HL-60 (cell line): Measurements from ENCODE around the gene ZFYVE28.

ENCODE experiments used
- POLR2AphosphoS5 ChIP-seq: IDR thresholded peaks from 2 replicates; pipeline ENCODE4 v1.6.1; 2012; ENCODE audit warnings: low read depth
- REST ChIP-seq: IDR thresholded peaks from 2 replicates; pipeline ENCODE4 v1.6.1; 2012; ENCODE audit warnings: low read depth; ENCODE audit not compliant: insufficient replicate concordance
- TF ChIP-seq, protein P1 (sequence below): IDR thresholded peaks from one replicate; pipeline ENCODE4 v1.5.1; 2011; ENCODE audit warnings: low read length, control low read depth, inconsistent platforms; ENCODE audit not compliant: insufficient read depth

DNA sequence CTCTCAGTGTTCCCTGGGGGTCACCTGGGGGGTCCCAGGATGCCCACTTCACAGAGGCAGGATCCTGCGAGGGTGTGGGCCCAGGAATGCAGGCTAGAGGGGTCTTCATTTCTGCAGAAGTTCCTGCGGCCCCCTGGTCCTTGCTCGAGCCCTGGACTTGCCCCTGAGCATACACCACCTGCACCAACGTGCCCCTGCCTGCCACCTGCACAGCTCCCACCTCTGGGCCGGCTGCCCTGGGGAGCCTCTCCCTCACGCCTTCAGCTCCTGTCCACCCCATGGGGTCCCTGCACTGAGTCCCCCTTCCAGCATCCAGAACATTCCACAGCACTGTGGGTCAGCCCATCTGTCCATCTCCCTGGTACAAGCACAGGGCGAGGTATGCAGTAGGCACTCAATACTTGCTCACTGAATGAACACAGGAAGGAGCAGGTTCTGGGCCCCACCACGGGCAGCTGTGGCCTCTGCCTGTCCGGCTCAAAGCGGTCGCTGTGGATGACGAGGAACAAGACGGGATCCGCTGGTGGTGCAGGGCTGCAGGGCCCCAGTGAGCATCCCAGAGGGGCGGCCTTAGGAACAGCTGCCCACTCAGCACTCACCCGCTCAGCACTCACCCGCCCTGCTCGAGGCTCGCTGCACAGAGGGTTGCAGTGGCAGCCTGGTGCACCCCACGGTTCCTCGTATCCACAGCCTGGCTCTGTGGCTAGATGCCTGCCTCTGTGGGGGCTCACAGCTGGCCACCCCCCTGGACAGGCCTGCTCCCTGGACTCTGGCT, 86.1 kb downstream of the ZFYVE28 start:
- TF ChIP-seq, protein P1, sequence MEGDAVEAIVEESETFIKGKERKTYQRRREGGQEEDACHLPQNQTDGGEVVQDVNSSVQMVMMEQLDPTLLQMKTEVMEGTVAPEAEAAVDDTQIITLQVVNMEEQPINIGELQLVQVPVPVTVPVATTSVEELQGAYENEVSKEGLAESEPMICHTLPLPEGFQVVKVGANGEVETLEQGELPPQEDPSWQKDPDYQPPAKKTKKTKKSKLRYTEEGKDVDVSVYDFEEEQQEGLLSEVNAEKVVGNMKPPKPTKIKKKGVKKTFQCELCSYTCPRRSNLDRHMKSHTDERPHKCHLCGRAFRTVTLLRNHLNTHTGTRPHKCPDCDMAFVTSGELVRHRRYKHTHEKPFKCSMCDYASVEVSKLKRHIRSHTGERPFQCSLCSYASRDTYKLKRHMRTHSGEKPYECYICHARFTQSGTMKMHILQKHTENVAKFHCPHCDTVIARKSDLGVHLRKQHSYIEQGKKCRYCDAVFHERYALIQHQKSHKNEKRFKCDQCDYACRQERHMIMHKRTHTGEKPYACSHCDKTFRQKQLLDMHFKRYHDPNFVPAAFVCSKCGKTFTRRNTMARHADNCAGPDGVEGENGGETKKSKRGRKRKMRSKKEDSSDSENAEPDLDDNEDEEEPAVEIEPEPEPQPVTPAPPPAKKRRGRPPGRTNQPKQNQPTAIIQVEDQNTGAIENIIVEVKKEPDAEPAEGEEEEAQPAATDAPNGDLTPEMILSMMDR = no peak
- TF ChIP-seq POLR2AphosphoS5 (no peak), REST (no peak)
